Stimulated activated CD4-positive, alpha-beta T cell treated with anti-CD3 and anti-CD28 coated beads, TNF-alpha, amount 100 ng/mL, for 4 hours (primary cell): ENCODE measurements around the gene HMGB2.

Source experiments
- DNase-seq, 3 experiments: peaks; one replicate each; pipeline ENCODE4 v3.0.0-alpha.2; 2020; ENCODE audit warnings: low read depth in 3 of 3

Gene HMGB2

GRCh38 chr4:173334891-173335752, 964 bp upstream of the HMGB2 start:
- DNase-seq: peak in 1 of 3 experiments; percentile 8

GRCh38 chr4:173333658-173334084, 487 bp downstream of the HMGB2 start:
- peak in 2 of 3 experiments; percentile 10 to 22 for DNase-seq

GRCh38 chr4:173332963-173333657, 1.0 kb downstream of the HMGB2 start:
- peak in 1 of 3 experiments; percentile 1 for DNase-seq

- DNase-seq: no peak
Observed at GRCh38 chr4:173332021-173332487, 2.1 kb downstream of the HMGB2 start.

GRCh38 chr4:173330590-173330989, 3.6 kb downstream of the HMGB2 start:
- no peak for DNase-seq

DNA sequence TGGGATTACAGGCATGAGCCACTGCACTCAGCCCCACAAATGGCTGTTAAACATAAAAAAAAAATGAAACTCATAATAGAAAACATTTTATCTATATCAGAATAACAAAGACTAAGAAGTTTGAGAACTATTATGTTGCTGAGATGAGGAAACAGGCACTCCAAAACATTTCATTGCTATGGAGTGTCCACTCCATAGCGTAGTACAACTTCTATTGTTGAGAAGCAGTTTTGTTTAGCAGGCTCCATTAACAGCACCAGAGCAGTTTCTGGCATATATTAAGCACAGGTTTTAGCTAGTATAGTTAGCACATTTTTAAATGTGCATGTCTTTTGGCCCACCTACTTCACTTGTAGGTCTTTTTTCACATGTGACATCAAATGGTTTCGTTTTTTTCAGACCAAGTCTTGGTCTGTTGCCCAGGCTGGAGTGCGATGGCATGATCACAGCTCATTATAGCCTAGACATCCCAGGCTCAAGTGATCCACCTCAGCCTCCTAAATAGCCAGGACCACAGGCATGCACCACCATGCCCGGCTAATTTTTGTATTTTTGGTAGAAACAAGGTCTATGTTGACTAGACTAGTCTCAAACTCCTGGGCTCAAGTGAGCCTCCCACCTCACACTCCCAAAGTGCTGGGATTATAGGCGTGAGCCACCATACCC, 5.8 kb downstream of the HMGB2 start:
- no peak for DNase-seq

DNA sequence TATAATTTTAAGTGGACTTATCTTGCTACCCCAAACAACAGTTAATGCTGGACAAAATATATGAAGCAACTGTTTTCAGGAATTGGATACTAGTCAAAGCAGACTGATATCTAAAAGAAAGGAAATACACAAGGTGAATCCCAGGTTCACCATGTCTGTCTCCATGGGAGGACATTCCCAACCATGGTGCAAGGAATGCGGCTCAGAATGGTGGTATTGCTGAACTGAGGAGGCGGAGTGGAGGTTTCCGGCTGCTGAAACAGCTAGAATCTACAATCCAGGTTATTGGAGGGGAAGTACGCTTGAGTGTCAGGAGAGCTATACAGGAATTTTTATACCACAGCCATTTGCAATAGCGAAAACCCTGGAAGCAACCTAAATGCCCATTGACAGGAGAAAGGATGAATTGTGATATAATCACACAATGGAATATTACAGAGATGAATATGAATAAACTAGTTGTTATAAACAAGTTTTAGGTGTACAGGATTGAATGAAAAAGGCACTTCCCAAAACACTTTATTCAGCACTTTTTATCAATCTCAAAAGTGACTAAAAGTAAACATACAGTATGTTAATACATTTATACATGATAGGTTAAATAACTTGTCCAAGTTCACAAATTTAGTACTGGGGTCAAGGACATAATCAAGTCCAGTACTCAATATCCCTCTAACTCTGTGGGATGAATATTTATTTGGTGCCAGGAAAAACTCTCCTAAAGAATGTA, 9.0 kb downstream of the HMGB2 start:
- DNase-seq: no peak

DNA sequence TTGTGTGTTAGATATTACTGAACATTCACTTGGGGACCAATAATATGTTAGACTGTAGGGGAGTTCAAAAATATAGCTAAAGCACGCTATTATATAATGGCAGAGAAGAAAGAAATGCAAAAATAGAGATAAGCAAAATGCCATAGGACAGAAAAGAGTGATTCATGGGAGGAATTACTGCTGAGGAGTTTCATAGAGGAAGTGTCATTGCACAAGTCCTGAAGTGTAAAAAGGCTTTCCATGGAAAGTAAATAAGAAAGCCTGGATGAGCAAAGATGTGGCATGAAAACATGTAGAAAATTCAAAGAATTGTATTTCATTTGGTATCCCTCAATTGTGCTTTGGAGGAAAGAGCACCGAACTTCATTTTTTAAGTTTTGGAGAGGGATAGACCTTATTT, 14.5 kb downstream of the HMGB2 start:
- DNase-seq: no peak

DNA sequence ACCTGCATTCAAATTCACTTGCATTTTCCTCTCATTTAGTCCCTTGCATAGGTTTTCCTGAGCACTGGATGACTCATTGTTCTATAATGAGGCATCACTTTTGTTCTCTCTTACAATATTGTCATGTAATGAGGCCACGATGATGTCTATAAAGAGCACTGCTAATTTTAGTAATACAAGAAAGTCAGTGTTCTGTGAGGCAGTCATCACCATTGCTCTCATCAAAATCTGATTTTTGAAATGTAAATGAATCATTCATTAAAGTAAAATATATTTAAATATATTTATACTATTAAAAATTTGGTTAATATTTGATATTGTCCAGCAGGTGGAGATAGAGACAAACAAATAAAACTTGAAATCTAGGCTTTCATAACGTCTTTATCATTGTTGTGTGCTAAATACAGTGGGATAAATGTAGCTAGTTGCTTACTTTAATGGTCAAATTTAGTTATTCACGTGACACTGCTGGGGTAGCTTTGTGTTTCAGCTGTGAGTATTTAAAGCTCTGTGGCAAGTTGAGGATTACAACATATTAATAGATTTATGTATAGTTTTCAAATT, 15.4 kb downstream of the HMGB2 start:
- no peak for DNase-seq

DNA sequence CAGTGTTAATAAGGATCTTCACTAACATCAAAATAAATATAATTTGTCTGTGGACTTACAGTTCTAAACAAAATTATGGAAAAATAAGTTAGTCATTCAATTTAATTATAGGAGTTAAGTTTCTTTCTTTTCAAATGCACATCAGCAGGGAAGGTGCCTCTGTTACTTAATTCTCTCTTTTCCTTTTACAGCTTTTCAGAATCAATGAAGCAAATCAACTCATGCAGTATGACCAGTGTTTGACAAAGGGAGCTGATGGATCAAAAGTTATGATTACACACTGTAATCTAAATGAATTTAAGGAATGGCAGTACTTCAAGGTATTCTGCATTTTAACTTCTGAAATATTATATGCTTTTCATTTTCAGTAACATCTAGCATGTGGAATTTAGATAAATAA, 15.9 kb downstream of the HMGB2 start:
- DNase-seq: no peak

GRCh38 chr4:173317004-173317403, 17.2 kb downstream of the HMGB2 start:
- no peak for DNase-seq

DNA sequence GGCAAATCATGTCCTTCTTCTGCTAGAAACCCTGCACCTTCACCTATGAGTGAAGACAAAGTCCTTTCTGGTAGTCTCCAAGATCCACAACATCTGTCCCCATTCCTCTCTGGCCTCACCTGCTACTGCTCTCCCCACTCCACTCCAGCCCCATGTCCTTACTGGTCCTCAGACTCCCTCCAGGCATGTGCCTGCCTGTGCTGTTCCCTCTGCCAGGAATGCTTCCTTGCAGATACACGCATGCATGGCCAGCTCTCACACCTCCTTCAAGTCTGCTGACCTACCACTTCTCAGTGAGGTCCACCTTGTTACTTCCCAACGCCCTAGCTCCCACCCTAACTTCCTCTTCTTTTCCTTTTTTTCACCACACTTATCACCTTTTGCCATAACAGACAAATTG, 18.1 kb downstream of the HMGB2 start:
- no peak for DNase-seq

DNA sequence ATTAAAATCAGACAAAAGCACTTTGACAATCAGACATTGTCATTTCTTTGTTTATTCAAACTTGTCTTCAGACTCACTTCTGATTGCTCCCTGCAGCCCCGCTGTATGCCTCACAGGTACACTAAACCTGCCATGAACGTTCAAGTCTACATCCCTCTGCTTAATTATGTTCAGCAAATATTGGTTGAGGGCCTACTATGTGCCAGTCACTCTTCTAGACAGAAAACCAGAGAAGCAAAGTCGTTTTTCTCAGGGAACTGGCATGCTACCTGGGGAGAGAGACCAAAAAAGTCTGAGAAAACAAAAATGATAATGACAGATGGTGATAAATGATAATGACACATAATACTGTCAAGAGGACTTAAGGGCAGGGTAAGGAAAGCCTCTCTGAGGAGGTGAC, 19.4 kb downstream of the HMGB2 start:
- no peak for DNase-seq

DNA sequence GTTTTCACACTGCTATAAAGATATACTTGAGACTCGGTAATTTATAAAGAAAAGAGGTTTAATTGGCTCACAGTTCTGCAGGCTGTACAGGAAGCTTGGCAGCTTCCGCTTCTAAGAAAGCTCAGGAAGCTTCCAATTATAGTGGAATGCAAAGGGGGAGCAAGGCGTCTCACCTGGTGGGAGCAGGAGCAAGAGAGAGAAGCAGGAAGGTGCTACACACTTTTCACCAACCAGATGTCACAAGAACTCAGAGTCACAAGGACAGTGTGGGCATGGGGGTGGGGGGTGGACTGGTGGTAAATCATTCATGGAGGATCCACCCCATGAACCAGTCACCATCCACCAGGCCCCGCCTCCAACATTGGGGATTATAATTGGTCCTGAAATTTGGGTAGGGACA, 22.8 kb downstream of the HMGB2 start:
- DNase-seq: no peak

- no peak for DNase-seq
Observed at GRCh38 chr4:173307778-173308177, 26.4 kb downstream of the HMGB2 start.

- no peak for DNase-seq
Observed at GRCh38 chr4:173301518-173302201, 32.5 kb downstream of the HMGB2 start.

GRCh38 chr4:173294444-173294843, 39.7 kb downstream of the HMGB2 start:
- DNase-seq: no peak

DNA sequence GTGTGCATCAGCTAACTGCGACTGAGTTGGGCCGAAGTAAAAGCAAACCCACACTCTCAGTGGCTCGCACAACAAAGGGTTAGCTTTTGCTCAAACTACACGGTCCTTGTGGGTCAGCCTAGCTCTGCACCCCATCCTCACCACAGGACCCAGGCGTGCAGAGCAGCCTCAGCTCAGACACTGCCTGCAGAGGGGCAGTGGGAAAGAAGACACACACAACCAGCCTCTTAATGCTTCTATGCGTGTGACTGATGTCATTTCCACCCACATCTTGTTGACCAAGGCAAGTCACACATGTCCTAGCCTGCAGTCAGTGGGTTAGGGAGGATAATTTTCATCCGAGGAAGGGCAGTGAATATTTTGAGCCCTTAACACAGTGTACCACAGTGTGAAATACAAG, 40.5 kb downstream of the HMGB2 start:
- no peak for DNase-seq

DNA sequence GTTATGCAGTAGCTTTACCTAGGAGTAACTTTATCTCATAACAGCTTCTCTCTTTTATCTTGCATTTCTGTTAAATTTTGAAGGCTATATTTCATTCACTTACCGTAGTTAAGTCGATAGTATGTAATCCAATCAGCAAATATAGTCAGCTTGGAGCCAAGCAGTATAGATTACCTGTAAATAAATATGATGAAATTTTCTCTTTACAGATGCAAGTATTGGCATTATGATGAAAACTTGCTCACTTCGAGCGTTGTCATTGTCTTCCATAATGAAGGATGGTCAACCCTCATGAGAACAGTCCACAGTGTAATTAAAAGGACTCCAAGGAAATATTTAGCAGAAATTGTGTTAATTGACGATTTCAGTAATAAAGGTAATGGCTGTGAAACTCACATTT, 42.3 kb downstream of the HMGB2 start:
- DNase-seq: no peak

DNA sequence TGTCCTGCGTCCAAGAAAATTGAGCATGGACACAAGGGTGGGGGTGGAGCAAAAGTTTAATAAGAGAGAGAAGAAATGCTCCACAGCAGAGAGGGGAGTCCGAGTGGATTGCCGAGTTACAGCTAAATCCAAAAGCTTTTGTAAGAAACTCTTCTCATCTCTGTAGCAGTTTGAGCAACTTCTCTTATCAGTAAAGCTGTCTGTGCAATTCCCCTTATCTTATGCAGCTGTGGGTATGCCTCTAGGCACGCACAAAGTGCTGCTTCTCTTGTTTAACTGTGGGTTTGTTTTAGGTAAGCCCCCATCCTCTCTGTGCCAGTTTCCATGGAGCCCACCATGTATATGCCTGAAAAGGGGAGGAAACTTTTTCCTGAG, 44.8 kb downstream of the HMGB2 start:
- no peak for DNase-seq
